OCI-M2 (cell line): Measurements from ENCODE around the gene LCORL.
"Not testable (repeated sequence)": the region's sequence is repeated elsewhere in the genome, so short reads cannot be mapped to it uniquely, and the experiment has no call there.

Experiments
- DNase-seq: peaks from one replicate; lab custom pipeline; 2025; ENCODE audit not compliant: unreplicated experiment; lab: John Stamatoyannopoulos, UW

LCORL gene

DNA sequence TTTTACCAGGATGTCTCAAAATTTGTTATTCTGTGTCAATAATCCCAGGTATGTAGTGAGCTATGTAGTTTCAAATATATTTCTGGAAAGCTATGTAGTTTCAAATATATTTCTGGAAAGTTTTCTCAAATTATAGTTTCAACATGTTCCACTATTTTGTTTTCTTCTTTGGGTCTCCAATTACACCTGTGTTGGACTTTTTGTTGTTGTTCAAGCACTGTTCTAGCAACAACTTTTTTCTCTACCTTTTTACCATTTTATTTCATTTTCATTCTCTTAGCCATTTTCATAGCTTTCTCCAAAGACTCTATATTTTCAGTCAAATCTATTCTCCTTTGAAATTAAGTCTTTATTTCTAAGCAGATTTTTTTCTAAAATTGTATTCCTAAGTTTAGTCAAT lies 88.4 kb downstream of the LCORL start:
- no peak for DNase-seq

DNA sequence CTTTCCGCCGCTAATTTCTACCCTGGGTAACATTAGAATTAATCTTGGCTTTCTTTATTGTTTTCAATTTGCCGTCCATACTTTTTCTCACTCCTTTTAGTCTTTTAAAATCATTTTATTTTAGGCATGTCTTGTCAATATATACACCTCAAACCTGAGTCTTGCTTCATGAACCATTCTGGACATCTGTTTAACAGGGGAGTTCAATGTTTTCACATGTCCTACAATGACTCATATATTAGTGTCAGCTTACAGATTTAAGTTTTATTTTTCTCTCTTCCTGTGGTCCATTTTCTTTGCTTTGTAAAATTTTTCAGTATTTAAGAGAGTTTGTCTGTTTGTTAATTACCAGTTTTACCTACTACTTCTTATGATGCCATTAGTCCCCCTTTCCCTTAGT lies 89.5 kb downstream of the LCORL start:
- DNase-seq = no peak

DNA sequence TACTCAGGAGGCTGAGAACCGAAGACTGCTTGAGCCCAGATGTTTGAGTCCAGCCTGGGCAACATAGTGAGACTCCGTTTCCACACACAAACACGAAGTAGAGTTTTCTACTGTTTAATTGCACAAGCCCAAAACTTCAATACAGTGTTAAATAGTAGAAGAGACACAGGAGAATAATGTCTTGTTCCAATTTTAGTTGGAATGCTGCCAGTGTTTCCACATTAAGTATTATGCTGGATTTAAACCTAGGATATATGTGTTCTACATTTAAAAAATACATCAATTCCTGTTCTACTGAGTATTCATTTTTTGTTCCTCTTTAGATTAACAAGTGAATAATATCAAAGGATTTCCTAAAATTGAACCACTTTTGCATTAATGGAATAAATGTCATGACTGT lies 91.3 kb downstream of the LCORL start:
- DNase-seq = no peak

DNA sequence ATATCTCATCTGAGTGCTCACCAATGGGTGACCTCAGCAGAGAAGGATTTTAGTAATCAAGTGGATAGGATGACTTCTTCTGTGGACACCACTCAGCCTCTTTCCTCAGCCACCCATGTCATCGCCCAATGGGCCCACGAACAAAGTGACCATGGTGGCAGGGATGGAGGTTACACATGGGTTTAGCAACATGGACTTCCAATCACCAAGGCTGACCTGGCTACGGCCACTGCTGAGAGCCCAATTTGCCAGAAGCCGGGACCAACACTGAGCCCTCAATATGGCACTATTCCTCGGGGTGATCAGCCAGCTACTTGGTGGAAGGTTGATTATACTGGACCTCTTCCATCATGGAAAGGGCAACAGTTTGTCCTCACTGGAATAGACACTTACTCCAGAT lies 97.4 kb downstream of the LCORL start:
- no peak for DNase-seq

DNA sequence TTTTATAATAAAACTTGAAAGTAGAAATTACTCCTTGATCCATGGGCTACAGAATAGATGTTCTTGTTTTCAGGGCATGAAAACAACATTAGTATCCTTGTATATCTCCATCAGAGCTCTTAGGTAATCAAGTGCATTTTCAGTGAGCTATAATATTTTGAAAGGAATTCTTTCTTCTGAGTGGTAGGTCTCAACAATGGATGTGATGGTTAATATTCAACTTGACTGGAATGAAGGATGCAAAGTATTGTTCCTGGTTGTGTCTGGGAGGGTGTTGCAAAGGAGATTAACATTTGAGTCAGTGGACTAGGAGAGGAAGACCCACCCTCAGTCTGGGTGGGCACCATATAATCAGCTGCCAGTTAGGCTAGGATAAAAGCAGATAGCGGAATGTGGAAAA lies 100.1 kb downstream of the LCORL start:
- DNase-seq = no peak

DNA sequence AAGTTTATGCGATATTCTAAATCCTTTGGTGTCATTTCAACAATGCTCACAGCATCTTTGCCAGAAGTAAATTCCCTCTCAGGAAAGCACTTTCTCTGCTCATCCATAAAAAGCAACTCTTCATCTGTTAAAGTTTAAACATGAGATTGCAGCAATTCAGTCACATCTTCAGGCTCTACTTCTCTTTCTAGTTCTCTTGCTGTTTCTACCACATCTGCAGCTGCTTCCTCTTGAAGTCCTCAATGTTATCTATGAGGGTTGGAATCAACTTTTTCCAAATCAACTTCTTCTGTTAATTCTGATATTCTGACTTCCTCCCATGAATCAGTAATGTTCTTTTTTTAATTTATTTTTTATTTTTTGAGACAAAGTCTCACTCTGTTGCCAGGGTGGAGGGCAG lies 100.9 kb downstream of the LCORL start:
- DNase-seq = no peak

DNA sequence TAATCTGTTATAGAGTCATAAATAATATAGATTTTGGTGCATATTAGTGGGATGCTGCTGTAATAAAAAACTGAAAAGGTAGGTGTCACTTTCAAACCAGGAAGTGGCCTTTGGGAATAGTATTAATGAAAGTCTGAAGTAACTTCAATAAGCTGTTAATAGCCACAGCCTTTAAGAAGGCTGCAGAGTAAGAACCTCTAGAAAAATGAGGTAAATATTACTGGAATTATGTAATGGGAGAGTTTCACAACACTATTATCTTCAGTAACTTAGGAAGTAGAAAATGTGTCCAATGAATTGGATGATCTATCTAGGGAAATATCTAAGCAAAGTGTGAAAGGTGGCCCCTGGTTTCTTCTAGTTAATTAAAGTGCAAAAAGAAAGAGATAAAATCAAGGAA lies 106.1 kb downstream of the LCORL start:
- DNase-seq = no peak

DNA sequence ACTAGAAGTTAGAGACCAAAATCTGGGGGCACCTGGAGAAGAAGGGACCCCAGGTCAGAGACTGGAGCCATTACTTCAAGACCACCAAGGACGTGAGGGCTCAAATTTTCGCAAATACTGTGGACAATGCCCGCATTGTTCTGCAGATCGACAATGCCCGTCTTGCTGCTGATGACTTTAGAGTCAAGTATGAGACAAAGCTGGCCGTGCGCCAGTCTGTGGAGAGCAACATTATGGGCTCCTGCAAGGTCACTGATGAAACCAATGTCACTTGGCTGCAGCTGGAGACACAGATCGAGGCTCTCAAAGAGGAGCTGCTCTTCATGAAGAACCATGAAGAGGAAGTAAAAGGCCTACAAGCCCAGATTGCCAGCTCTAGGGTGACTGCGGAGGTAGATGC lies 109.5 kb downstream of the LCORL start:
- no peak for DNase-seq

DNA sequence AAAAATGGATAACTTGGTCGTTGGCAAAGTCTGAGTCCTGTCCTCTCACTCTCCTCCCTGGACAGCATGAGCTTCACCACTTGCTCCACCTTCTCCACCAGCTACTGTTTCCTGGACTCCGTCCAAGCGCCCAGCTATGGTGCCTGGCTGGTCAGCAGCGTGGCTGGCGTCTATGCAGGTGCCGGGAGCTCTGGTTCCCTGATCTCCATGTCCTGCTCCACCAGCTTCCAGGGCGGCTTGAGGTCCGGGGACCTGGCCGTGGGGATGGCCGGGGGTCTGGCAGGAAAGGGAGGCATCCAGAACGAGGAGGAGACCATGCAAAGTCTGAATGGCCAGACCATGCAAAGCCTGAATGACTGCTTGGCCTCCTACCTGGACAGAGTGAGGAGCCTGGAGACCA lies 109.9 kb downstream of the LCORL start:
- no peak for DNase-seq

DNA sequence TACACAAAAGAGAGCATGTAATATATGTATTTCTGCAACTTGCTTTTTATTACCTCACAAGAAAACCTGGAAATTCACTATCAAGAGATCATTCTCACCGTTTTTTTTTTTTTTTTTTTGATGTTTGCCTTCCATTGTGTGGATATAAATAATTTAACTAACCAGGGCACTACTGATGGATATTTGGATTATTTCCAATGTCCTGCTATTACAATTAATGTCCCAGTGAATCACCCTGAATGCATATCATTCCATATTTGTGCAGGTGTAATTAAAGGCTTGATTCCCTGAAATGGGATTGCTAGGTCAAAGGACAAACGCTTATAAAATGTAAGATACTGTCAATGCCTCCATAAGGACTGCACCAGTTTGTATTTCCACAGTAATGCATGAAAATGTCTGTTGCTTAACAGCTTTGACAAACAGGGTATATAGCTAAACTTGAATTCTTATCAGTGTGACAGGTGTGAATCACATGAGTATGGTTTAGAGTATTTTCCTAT lies 123.0 kb downstream of the LCORL start:
- no peak for DNase-seq

DNA sequence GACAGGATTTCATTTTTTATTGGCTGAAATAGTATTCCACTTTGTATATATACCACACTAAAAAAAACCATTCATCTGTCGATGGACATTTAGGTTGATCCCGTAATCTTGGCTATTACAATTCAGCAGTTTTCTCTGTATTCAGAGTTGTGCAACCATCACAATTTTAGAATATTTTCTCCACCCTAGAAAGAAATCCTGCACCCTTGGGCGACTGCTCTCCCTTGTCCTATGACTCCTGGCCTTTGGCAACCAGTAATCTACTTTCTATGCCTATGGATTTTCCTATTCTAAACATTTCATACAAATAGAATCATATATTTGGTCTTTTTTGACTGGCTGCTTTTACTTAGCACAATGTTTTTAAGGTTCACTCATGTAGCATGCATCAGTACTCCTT lies 126.1 kb downstream of the LCORL start:
- no peak for DNase-seq

DNA sequence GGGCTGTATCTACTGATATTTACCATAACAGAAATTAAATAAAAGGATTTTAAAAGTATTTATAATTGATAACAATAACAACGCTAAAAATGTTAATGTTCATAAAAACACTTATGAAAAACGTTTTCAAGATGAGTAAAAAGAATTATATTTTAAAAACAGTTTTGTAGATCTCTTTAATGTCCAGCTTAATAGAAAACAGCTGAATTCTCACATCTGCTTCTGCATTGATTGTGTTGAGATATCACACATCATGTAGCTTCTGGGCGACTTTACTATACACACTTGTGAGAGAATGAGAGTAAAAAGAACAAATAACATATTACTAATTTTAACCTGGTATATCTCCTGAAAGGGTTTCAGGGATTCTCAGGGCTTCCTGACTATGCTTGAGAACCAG lies 127.1 kb downstream of the LCORL start:
- no peak for DNase-seq

DNA sequence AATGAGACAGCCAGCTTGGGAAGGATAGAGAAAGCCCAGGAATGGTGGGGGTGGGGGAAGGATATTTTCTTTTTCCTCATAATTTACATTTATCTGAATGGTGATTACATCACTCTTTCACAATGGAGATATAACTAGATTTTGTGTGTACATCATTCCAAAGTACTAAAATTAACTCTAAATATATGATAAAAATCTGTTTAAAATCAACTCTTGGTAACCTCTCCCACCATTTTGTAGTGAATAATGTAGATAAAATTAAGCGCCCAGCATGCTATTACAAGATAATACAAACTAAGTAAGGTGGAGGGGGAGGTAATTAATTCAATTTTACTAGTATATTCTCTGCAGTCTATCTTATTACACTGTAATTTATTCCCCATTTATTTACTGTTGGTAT lies 131.9 kb downstream of the LCORL start:
- DNase-seq = no peak

DNA sequence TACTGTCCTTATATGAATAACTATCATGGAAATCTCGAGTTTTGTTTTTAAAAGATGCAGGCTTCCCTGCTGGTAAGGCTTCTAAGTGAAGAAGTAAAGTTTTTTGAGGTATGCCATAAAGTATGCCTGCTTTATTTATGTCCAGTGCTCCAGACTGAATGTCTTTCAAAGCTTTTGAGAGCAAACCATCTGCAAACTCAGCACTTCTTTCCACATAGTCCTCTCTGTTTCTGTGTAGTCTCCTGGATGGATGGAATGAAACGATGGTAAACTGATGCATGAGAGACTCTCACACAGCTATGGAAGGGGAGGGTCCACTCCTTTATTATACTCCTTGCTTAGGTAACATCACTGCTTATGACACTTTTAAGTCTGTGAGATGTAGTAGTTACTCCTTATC lies 137.0 kb downstream of the LCORL start:
- no peak for DNase-seq

DNA sequence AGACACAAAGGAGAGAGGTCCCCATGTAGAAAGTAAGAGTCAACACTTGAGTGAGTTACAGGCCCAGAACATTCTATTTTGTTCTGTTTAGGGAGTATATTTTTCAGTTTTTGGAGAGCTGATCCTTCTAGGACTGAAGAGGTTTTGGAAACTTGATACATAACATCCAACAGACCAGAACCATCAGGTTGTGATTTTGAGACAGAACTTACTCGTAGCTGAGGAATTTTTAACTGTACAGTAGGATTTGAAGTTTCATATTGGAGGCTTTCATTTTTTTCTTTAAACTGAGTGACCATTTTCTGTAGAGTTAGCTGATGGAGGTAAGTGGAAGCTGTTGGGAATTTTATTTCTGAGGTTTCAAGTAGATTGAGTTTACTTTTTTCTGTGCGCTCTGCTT lies 137.5 kb downstream of the LCORL start:
- DNase-seq = no peak

DNA sequence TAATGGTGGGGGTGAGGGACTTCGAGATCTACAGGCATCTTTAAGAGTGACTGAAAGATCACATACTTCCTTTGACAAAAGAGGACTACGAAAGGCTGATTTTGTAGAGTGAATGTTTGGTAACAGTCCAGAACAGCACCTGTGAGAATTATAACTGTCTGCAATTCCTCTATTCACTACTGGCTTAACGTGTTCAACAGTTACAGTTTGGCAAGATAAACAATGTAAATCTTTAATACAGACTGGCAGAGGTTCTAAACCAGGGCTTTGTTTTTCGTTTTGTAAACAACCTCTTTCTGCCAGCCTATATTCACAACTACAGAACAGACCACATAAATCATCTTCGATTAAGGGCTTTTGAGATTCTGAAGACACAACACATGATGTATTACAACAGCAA lies 143.9 kb downstream of the LCORL start:
- no peak for DNase-seq

DNA sequence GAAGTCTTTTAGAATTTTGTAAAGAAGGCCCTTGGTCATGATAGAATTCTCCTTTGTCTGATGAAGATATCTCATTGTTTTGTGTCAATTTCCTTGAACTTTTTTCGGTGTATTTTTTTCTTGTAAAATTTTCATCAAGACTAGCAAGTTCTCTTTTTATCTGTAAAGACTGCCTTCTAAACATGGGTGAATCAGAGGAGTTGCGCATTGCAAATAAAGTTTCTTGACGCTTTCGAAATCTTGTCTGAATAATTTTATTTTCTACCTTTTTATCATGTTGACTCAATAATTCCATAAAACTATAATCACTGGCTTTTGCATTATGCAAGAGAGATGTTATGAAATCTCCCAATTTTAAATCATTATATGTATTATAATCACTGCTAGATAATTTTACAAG lies 144.6 kb downstream of the LCORL start:
- DNase-seq = no peak

DNA sequence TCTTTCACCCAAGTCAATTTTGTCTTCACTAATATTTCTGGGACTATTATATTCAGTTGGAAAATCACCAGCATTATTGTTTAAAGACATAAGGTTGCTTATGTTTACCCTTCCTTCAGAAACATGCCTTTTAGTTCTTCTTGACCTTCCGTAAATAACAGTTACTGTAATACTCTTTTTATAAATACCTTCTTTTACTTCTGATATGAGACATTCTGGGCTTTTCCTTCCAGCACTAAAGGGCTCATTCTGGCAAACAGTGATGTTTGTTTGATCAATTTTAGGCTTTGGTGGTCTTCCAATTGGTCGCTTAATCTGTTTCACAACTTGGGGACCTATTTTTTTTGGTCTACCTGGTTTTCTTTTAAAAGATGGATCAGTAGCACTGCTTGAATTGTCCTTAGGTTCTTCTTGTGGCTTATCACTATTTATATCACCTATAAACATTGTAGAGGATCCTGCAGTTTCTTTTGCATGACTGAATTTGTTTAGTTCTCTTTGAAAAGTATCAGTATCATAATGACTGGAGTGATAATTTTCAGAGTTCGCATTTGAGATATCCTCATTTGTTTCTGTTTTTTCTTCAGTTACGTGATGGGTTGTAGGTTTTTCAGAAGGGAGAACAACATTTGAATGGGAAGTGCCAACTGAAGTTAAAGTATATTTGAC lies 146.0 kb downstream of the LCORL start:
- DNase-seq = no peak

DNA sequence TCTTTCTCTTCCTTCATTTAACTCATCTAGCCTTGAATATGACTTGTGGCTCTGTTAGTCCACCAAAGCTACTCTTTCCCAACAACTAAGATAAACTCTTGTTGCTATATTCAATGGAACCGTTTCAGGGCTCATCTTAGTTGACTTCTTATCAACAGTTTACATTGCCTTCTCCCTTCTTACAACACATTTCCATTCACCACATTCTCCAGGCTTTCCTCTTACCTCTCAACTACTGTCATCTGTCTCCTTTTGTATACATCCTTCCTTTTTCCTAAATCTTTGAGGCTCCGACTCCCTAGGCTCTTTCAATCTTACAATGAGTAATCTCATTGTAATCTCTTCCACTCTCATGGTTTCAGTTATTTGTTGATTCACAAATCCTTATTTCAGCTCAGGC lies 152.2 kb downstream of the LCORL start:
- DNase-seq = no peak

DNA sequence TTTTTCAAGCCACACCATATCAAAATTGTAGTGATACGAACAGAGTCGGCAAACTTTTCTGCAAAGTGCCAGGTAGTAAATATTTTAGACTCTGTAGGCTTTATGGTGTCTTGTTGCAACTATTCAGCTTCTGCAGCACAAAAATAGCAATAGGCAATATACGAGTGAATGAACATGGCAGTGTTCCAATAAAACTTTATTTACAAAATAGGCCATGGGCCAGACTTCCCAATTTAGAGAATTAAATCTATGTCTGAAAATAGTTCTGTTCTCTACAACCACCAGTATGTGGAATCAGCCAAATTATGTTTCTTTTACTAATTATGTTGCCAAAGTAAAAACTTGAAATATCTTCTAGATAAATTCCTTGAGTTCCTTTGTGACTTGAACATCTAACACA lies 154.3 kb downstream of the LCORL start:
- no peak for DNase-seq

DNA sequence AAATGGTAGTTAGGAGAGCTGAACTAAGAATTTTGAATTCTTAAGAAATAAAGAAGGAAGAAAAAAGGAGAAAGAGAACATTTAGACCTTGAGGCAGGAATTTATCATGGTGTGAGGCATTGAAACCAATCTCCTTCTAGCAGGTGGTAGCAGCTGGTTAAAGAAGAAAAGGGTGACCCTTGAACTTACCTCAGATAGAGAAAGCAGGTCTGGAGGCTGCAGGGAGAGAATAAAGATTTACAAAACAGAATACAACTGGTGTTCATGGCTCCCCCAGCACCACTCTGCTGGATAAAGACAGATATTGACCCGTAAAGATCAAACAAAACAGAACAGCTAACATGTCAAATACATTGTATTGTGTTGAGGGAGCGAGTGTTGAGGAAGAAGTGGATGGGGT lies 154.7 kb downstream of the LCORL start:
- no peak for DNase-seq

DNA sequence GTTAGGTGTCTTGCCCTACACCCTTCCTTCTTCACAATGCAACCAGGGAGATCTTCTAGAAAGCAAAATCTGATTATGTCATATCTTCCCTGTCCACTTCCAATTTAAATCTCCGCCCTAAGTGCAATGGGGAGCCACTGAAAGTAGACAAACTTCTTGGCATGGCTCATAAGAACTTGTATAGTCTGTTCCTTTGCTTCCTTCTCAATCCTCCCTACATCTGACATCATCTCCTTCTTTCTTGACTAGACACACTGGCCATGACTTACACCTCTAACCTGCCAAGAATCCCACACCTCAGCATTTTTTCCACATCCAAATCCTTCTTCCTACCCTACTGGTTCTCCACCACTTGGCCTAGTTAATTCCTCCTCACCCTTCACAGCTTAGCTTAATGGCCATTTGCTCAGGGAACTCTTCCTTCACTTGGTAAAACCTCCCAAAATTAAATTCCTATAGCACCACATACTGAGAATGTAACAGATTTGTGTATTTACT lies 155.6 kb downstream of the LCORL start:
- no peak for DNase-seq

DNA sequence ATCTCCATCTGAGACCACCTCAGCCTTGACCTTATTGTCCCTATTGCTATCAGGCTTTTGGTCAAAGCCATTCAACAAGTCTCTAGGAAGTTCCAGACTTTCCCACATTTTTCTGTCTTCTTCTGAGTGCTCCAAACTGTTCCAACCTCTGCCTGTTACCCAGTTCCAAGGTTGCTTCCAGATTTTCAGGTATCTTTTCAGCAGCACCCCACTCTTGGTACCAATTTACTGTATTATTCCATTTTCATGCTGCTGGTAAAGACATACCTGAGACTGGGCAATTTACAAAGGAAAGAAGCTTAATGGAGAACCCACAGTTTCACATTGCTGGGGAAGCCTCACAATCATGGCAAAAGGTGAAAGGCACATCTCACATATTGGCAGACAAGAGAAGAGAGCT lies 159.6 kb downstream of the LCORL start:
- not testable (repeated sequence) for DNase-seq
